HCT116 (cell line): ENCODE measurements around the gene ARL15. TPM values are rescaled to one million over a fixed set of nuclear protein-coding genes. Genes with fewer than 3 reads are reported as not detected.

ENCODE experiments used
- ATAC-seq: fragments of 200-7000 bp; cut with Tn5 transposase; 2 replicates; pipeline ENCODE4 v1.9.1; 2020; ENCODE audit warnings: mild to moderate bottlenecking, moderate library complexity
- BruUV-seq: library from RNA; stranded (reverse); fragments of 400-500 nt; replicated peaks from 2 replicates; lab custom pipeline; 2021; lab: Mats Ljungman, UMichigan
- CTCF ChIA-PET: fragments of 300-600 bp; sonication (Branson Sonifier 250); formaldehyde crosslinking; loops from one replicate; lab custom pipeline; 2021; ENCODE audit warnings: antibody characterized with exemption; lab: Charles Lee
- POLR2A ChIA-PET: fragments of 300-600, 350-600 bp; sonication (Branson Sonifier 250); formaldehyde crosslinking; loops from one replicate; lab custom pipeline; 2021; ENCODE audit warnings: antibody characterized with exemption; lab: Charles Lee
- RAD21 ChIA-PET, 2 experiments: fragments of 300-600 bp; sonication (Branson Sonifier 250); formaldehyde crosslinking; loops; one replicate each; lab custom pipeline; 2023; ENCODE audit warnings: low total read pairs in 2 of 2; ENCODE audit not compliant: uncharacterized antibody in 2 of 2, unreplicated experiment in 2 of 2, low non-redundant PET in 1 of 2; lab: Charles Lee
- DNase-seq: peaks from one replicate; pipeline ENCODE4 v3.0.0-alpha.2; 2010; ENCODE audit warnings: low read depth, low spot score
- H2AFZ ChIP-seq: fragments of 200-600 bp; shearing (Covaris generic), sonication (generic); 2 replicates; pipeline ENCODE4 v1.6.1; 2017; ENCODE audit warnings: low read depth, mixed run types, mixed read lengths, antibody characterized with exemption, low read length; ENCODE audit not compliant: poor library complexity, severe bottlenecking
- H3K27ac ChIP-seq: 2 replicates; pipeline ENCODE4 v1.5.1; 2012; ENCODE audit warnings: low read depth, low read length
- H3K27me3 ChIP-seq: fragments of 200-600 bp; sonication (generic); 2 replicates; pipeline ENCODE4 v1.6.1; 2016; ENCODE audit warnings: mixed run types, low read length, mixed read lengths; ENCODE audit not compliant: insufficient read depth
- H3K36me3 ChIP-seq, 2 experiments: fragments of 200-500 bp in 1 of 2; fragments of 200-600 bp in 1 of 2; sonication (Bioruptor generic) in 1 of 2; sonication (generic) in 1 of 2; 2 replicates each; pipeline versions ENCODE4 v1.5.1 to v1.6.1; 2014 to 2016; ENCODE audit warnings: low read length in 2 of 2, inconsistent platforms in 1 of 2, mixed read lengths in 1 of 2, mixed run types in 1 of 2; ENCODE audit not compliant: insufficient read depth in 2 of 2, control insufficient read depth in 1 of 2
- H3K4me1 ChIP-seq, 2 experiments: fragments of 200-600 bp in 1 of 2; sonication (generic) in 1 of 2; 2 replicates each; pipeline versions ENCODE4 v1.5.1 to v1.6.1; 2012 to 2017; ENCODE audit warnings: low read length in 2 of 2, inconsistent platforms in 1 of 2, mild to moderate bottlenecking in 1 of 2, mixed read lengths in 1 of 2, mixed run types in 1 of 2, moderate library complexity in 1 of 2; ENCODE audit not compliant: insufficient read depth in 2 of 2, control insufficient read depth in 1 of 2
- H3K4me2 ChIP-seq: fragments of 200-600 bp; sonication (generic); 2 replicates; pipeline ENCODE4 v1.6.1; 2017; ENCODE audit warnings: mixed run types, low read length, mixed read lengths
- H3K4me3 ChIP-seq, 2 experiments: fragments of 200-600 bp in 1 of 2; sonication (generic) in 1 of 2; replicated peaks in 1 of 2; 2 replicates each; pipeline ENCODE4 v1.5.1; 2011 to 2016; ENCODE audit warnings: low read length in 2 of 2, control low read depth in 1 of 2, low read depth in 1 of 2, mild to moderate bottlenecking in 1 of 2, mixed read lengths in 1 of 2, mixed run types in 1 of 2
- H3K79me2 ChIP-seq: fragments of 200-600 bp; sonication (generic); 2 replicates; pipeline ENCODE4 v1.6.1; 2017; ENCODE audit warnings: mild to moderate bottlenecking, mixed run types, low read length, moderate library complexity, mixed read lengths; ENCODE audit not compliant: insufficient read depth
- H3K9ac ChIP-seq: fragments of 200-600 bp; sonication (generic); 2 replicates; pipeline ENCODE4 v1.6.1; 2016; ENCODE audit warnings: low read length, mixed read lengths
- H3K9me2 ChIP-seq: fragments of 200-600 bp; sonication (generic), shearing (Covaris generic); 2 replicates; pipeline ENCODE4 v1.6.1; 2017; ENCODE audit warnings: mixed run types, mild to moderate bottlenecking, moderate library complexity; ENCODE audit not compliant: insufficient read depth
- H3K9me3 ChIP-seq, 2 experiments: fragments of 200-500 bp in 1 of 2; fragments of 200-600 bp in 1 of 2; sonication (Bioruptor generic) in 1 of 2; sonication (generic) in 1 of 2; 2 replicates each; pipeline ENCODE4 v1.6.1; 2014 to 2017; ENCODE audit warnings: low read length in 2 of 2, mixed read lengths in 2 of 2, inconsistent platforms in 1 of 2, low read depth in 1 of 2, mild to moderate bottlenecking in 1 of 2, mixed run types in 1 of 2, moderate library complexity in 1 of 2; ENCODE audit not compliant: control insufficient read depth in 1 of 2, insufficient read depth in 1 of 2
- H4K20me1 ChIP-seq: fragments of 200-600 bp; sonication (generic), shearing (Covaris generic); 2 replicates; pipeline ENCODE4 v1.6.1; 2017; ENCODE audit warnings: mixed run types, mild to moderate bottlenecking, moderate library complexity; ENCODE audit not compliant: insufficient read depth
- ATF3 ChIP-seq: IDR thresholded peaks from 2 replicates; pipeline ENCODE4 v1.6.1; 2012
- CBX3 ChIP-seq: IDR thresholded peaks from 2 replicates; pipeline ENCODE4 v1.6.1; 2012; ENCODE audit warnings: low read depth
- CEBPB ChIP-seq: IDR thresholded peaks from 2 replicates; pipeline ENCODE4 v1.6.1; 2012; ENCODE audit warnings: low read depth
- CTCF ChIP-seq, 3 experiments: fragments of 200-600 bp in 1 of 3; sonication (generic) in 1 of 3; IDR thresholded peaks in 2 of 3; conservative IDR thresholded peaks in 1 of 3; 2 replicates each; pipeline ENCODE4 v1.5.1; 2012 to 2017; ENCODE audit warnings: low read depth in 2 of 3, low read length in 2 of 3, antibody characterized with exemption in 1 of 3, borderline replicate concordance in 1 of 3, control low read depth in 1 of 3, mild to moderate bottlenecking in 1 of 3, mixed read lengths in 1 of 3, mixed run types in 1 of 3, moderate library complexity in 1 of 3; ENCODE audit not compliant: insufficient read depth in 1 of 3
- ELF1 ChIP-seq: IDR thresholded peaks from 2 replicates; pipeline ENCODE4 v1.6.1; 2012; ENCODE audit warnings: low read depth, borderline replicate concordance
- FOSL1 ChIP-seq: IDR thresholded peaks from 2 replicates; pipeline ENCODE4 v1.6.1; 2012; ENCODE audit warnings: low read depth
- JUND ChIP-seq: IDR thresholded peaks from 2 replicates; pipeline ENCODE4 v1.6.1; 2012
- MAX ChIP-seq: IDR thresholded peaks from 2 replicates; pipeline ENCODE4 v1.6.1; 2012
- POLR2AphosphoS5 ChIP-seq: IDR thresholded peaks from 2 replicates; pipeline ENCODE4 v1.6.1; 2011; ENCODE audit warnings: mild to moderate bottlenecking, low read depth, low read length, moderate library complexity
- SIN3A ChIP-seq: IDR thresholded peaks from 2 replicates; pipeline ENCODE4 v1.6.1; 2012; ENCODE audit warnings: low read depth
- SP1 ChIP-seq: IDR thresholded peaks from 2 replicates; pipeline ENCODE4 v1.6.1; 2012; ENCODE audit warnings: low read depth
- SRF ChIP-seq: IDR thresholded peaks from 2 replicates; pipeline ENCODE4 v1.6.1; 2012; ENCODE audit warnings: low read depth
- TCF7L2 ChIP-seq: IDR thresholded peaks from 2 replicates; pipeline ENCODE4 v1.7.0; 2011; ENCODE audit warnings: borderline replicate concordance, inconsistent platforms; ENCODE audit not compliant: insufficient read depth, insufficient read length; ENCODE audit errors: extremely low read depth
- YY1 ChIP-seq: IDR thresholded peaks from 2 replicates; pipeline ENCODE4 v1.6.1; 2011; ENCODE audit warnings: low read length, low read depth, moderate library complexity, mild to moderate bottlenecking; ENCODE audit not compliant: insufficient replicate concordance; ENCODE audit errors: extremely low read depth
- ZBTB33 ChIP-seq: IDR thresholded peaks from 2 replicates; pipeline ENCODE4 v1.6.1; 2011; ENCODE audit warnings: mild to moderate bottlenecking, low read length, moderate library complexity; ENCODE audit not compliant: insufficient replicate concordance; ENCODE audit errors: extremely low read depth
- intact Hi-C: fragments of 100-400 bp; cut with micrococcal nuclease; formaldehyde crosslinking; loops from 2 replicates; pipeline ENCODE4 v1.10.0; 2022
- total RNA-seq: library from RNA; stranded (reverse); gene quantifications from one replicate; pipeline ENCODE4 v1.2.1, GENCODE V29; 2021; ENCODE audit not compliant: unreplicated experiment

Gene ARL15
- total RNA-seq, 1 experiment from 2014 or later, result 15.0 TPM

GRCh38 chr5:54180630-54181031 is 129.7 kb downstream of the ARL15 start:
- Histone ChIP-seq H4K20me1 (no peaks in the 10 kb centered on the region), H3K9ac (no peak overlapping the region), H3K4me2 (no peak overlapping the region), H2AFZ (no peak overlapping the region), H3K4me1 (no peaks in the 10 kb centered on the region), H3K36me3 (no peaks in the 10 kb centered on the region), H3K79me2 (no peaks in the 10 kb centered on the region), H3K27me3 (no peaks in the 10 kb centered on the region), H3K9me3 (no peaks in the 10 kb centered on the region), H3K4me3 (no peak overlapping the region), H3K9me2 (no peaks in the 10 kb centered on the region), H3K27ac (no peak overlapping the region)
- BruUV-seq, result no TSS peak
- CTCF ChIA-PET, result no interaction called here
- ATAC-seq, result no peak
- POLR2A ChIA-PET, result no interaction called here
- intact Hi-C loops, result no loop called here
- RAD21 ChIA-PET, result no interaction called here
- DNase-seq, result no peak
- TF ChIP-seq SP1 (no peak), TCF7L2 (no peak), CBX3 (no peak), CEBPB (no peak), SRF (no peak), CTCF (IDR thresholded peaks at IDR 0.05 in 2 of 3, conservative IDR thresholded peaks at IDR 0.05 in 1 of 3; ENCODE audit: borderline replicate concordance in 1 of 3, insufficient read depth in 1 of 3, low read depth in 2 of 3, low read length in 2 of 3) (no peak), ATF3 (no peak)

- CTCF ChIA-PET, result no interaction called here
- Histone ChIP-seq H3K79me2 (no peaks in the 10 kb centered on the region), H3K4me3 (no peak overlapping the region), H2AFZ (no peak overlapping the region), H3K4me2 (no peak overlapping the region), H4K20me1 (no peaks in the 10 kb centered on the region), H3K27me3 (no peaks in the 10 kb centered on the region), H3K9me2 (no peaks in the 10 kb centered on the region), H3K27ac (no peak overlapping the region), H3K4me1 (no peaks in the 10 kb centered on the region), H3K36me3 (no peaks in the 10 kb centered on the region), H3K9ac (no peak overlapping the region), H3K9me3 (no peaks in the 10 kb centered on the region)
- DNase-seq, result no peak
- intact Hi-C loops, result no loop called here
- POLR2A ChIA-PET, result no interaction called here
- no peak for ATAC-seq
- TF ChIP-seq ATF3 (no peak), FOSL1 (no peak), ZBTB33 (no peak), JUND (no peak), ELF1 (no peak), POLR2AphosphoS5 (no peak), MAX (no peak), SIN3A (no peak), YY1 (no peak)
- no TSS peak for BruUV-seq
- RAD21 ChIA-PET, result no interaction called here
Measured at GRCh38 chr5:54178991-54179390, 131.4 kb downstream of the ARL15 start.
